ENCODE data around the gene SEMA5B.

- TF ChIP-seq CTCF (conservative IDR thresholded peaks at IDR 0.05; ENCODE audit: low read length) = no peak
- no peak for TF ChIP-seq EZH2phosphoT487 (IDR thresholded peaks at IDR 0.05; ENCODE audit: borderline replicate concordance, low read depth, low read length)
Measured at GRCh38 chr3:122919291-122919610, 108.3 kb downstream of the SEMA5B start.
